HuH-7.5 (cell line): ENCODE measurements around the gene KCTD15.

ENCODE experiments used
- DNase-seq: peaks from one replicate; pipeline ENCODE4 v3.0.0; 2011; ENCODE audit warnings: low spot score

Gene KCTD15

GRCh38 chr19:33796164-33796875 lies at the start of gene KCTD15:
KCTD15 (plus strand) TSS chr19:33796870; CDS start chr19:33800455, 3,585 bp downstream.
- DNase-seq = peak; percentile 60

GRCh38 chr19:33747273-33747672 lies 49.4 kb upstream of the KCTD15 start:
- no peak for DNase-seq

GRCh38 chr19:33748231-33748630 lies 48.4 kb upstream of the KCTD15 start:
- DNase-seq = no peak

GRCh38 chr19:33749016-33749415 lies 47.7 kb upstream of the KCTD15 start:
- no peak for DNase-seq

- no peak for DNase-seq
Observed at GRCh38 chr19:33749619-33750175, 47.0 kb upstream of the KCTD15 start.

- no peak for DNase-seq
Observed at GRCh38 chr19:33750587-33751435, 45.9 kb upstream of the KCTD15 start.

GRCh38 chr19:33751436-33751770 lies 45.3 kb upstream of the KCTD15 start:
- no peak for DNase-seq

- DNase-seq = no peak
Observed at GRCh38 chr19:33752018-33752800, 44.5 kb upstream of the KCTD15 start.

GRCh38 chr19:33752945-33753344 lies 43.7 kb upstream of the KCTD15 start:
- DNase-seq = no peak

GRCh38 chr19:33754361-33754760 lies 42.3 kb upstream of the KCTD15 start:
- DNase-seq = no peak

GRCh38 chr19:33755099-33756035 lies 41.3 kb upstream of the KCTD15 start:
- no peak for DNase-seq

GRCh38 chr19:33756177-33756576 lies 40.5 kb upstream of the KCTD15 start:
- no peak for DNase-seq

GRCh38 chr19:33758541-33759013 lies 38.1 kb upstream of the KCTD15 start:
- no peak for DNase-seq

GRCh38 chr19:33759356-33759755 lies 37.3 kb upstream of the KCTD15 start:
- no peak for DNase-seq

- DNase-seq = no peak
Observed at GRCh38 chr19:33763633-33764371, 32.9 kb upstream of the KCTD15 start.

- DNase-seq = no peak
Observed at GRCh38 chr19:33766623-33767022, 30.0 kb upstream of the KCTD15 start.

- DNase-seq = no peak
Observed at GRCh38 chr19:33767898-33768413, 28.7 kb upstream of the KCTD15 start.

GRCh38 chr19:33769208-33769607 lies 27.5 kb upstream of the KCTD15 start:
- DNase-seq = no peak

- no peak for DNase-seq
Observed at GRCh38 chr19:33770107-33770506, 26.6 kb upstream of the KCTD15 start.
